Neutrophil (primary cell): Measurements from ENCODE around the gene MAP2K5.

Experiments
- H3K27ac ChIP-seq: fragments of 200-600 bp; sonication (generic); 2 replicates; pipeline ENCODE4 v1.5.1; 2016; ENCODE audit warnings: mild to moderate bottlenecking, moderate library complexity
- H3K27me3 ChIP-seq: fragments of 200-600 bp; sonication (generic); 2 replicates; pipeline ENCODE4 v1.6.0; 2016; ENCODE audit warnings: mild to moderate bottlenecking
- H3K36me3 ChIP-seq: fragments of 200-600 bp; sonication (generic); 2 replicates; pipeline ENCODE4 v1.5.1; 2017
- H3K4me1 ChIP-seq, 2 experiments: fragments of 200-600 bp in 1 of 2; sonication (generic) in 1 of 2; 1 replicate in 1 of 2; 2 replicates in 1 of 2; pipeline versions ENCODE4 v1.5.1 to v1.6.1; 2013 to 2016; ENCODE audit warnings: low read depth in 1 of 2, low read length in 1 of 2, mild to moderate bottlenecking in 1 of 2, moderate library complexity in 1 of 2; ENCODE audit not compliant: control insufficient read depth in 1 of 2, insufficient read depth in 1 of 2
- H3K4me3 ChIP-seq, 2 experiments: fragments of 200-600 bp in 1 of 2; sonication (generic) in 1 of 2; 1 replicate in 1 of 2; 2 replicates in 1 of 2; pipeline ENCODE4 v1.5.1; 2013 to 2016; ENCODE audit warnings: low read depth in 1 of 2, low read length in 1 of 2, mild to moderate bottlenecking in 1 of 2, moderate library complexity in 1 of 2
- H3K9me3 ChIP-seq: fragments of 200-600 bp; sonication (generic); 2 replicates; pipeline ENCODE4 v1.5.1; 2016
- TF ChIP-seq, protein P1 (sequence below): fragments of 200-600 bp; sonication (generic); IDR thresholded peaks from 2 replicates; pipeline ENCODE4 v1.5.1; 2016; ENCODE audit warnings: antibody characterized with exemption

Gene MAP2K5

GRCh38 chr15:67515557-67515956 is 26.9 kb upstream of the MAP2K5 start:
- Histone ChIP-seq H3K27ac (no peak overlapping the region), H3K4me1 (peaks cover 3 to 4% of the 10 kb centered on the region in 2 experiments), H3K27me3 (no peaks in the 10 kb centered on the region), H3K36me3 (no peaks in the 10 kb centered on the region), H3K9me3 (no peaks in the 10 kb centered on the region), H3K4me3 (no peak overlapping the region)
- TF ChIP-seq, protein P1, sequence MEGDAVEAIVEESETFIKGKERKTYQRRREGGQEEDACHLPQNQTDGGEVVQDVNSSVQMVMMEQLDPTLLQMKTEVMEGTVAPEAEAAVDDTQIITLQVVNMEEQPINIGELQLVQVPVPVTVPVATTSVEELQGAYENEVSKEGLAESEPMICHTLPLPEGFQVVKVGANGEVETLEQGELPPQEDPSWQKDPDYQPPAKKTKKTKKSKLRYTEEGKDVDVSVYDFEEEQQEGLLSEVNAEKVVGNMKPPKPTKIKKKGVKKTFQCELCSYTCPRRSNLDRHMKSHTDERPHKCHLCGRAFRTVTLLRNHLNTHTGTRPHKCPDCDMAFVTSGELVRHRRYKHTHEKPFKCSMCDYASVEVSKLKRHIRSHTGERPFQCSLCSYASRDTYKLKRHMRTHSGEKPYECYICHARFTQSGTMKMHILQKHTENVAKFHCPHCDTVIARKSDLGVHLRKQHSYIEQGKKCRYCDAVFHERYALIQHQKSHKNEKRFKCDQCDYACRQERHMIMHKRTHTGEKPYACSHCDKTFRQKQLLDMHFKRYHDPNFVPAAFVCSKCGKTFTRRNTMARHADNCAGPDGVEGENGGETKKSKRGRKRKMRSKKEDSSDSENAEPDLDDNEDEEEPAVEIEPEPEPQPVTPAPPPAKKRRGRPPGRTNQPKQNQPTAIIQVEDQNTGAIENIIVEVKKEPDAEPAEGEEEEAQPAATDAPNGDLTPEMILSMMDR = no peak

GRCh38 chr15:67520321-67521028 is 22.0 kb upstream of the MAP2K5 start:
- Histone ChIP-seq H3K9me3 (no peaks in the 10 kb centered on the region), H3K4me1 (peaks cover 18% of the 10 kb centered on the region in 2 experiments), H3K4me3 (peak overlapping the region; percentile 69 to 80), H3K27me3 (no peaks in the 10 kb centered on the region), H3K27ac (peak overlapping the region; percentile 77), H3K36me3 (no peaks in the 10 kb centered on the region)
- TF ChIP-seq, protein P1 = no peak

DNA sequence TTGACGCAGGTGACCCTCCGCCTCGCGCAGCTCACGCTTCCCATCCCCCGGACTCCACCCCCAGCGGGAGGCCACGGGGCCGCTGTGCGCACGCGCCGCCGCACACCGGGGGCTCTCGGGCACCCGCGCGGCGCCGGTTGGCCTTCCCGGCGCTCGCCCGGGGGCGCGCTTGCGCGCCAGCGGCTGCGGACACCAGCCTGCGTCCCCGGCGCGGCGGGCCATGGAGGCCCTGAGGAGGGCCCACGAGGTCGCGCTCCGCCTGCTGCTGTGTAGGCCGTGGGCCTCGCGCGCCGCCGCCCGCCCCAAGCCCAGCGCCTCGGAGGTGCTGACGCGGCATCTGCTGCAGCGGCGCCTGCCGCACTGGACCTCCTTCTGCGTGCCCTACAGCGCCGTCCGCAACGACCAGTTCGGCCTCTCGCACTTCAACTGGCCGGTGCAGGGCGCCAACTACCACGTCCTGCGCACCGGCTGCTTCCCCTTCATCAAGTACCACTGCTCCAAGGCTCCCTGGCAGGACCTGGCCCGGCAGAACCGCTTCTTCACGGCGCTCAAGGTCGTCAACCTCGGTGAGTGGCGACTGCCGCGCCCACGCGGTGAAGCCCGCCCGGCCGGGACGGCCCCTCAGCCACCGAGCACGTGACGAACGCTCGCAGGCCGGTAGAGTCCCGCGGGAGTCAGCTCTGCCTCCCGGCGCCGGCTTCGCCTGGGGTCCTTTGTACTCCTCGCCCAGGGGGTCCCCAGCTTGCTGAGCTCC is 21.3 kb upstream of the MAP2K5 start, which contains the start of gene C15orf61:
Gene C15orf61, plus strand, starts transcription at position 103 of the 754 bp plus-strand sequence. Its CDS starts 118 bp downstream, at position 221.
- Histone ChIP-seq H3K27me3 (no peaks in the 10 kb centered on the region), H3K4me3 (peak within 1 kb of the TSS; percentile 69 to 80), H3K4me1 (peaks cover 18% of the 10 kb centered on the region in 2 experiments), H3K27ac (peak within 1 kb of the TSS; percentile 77), H3K9me3 (no peaks in the 10 kb centered on the region), H3K36me3 (no peaks in the 10 kb centered on the region)
- TF ChIP-seq, protein P1 = no peak

DNA sequence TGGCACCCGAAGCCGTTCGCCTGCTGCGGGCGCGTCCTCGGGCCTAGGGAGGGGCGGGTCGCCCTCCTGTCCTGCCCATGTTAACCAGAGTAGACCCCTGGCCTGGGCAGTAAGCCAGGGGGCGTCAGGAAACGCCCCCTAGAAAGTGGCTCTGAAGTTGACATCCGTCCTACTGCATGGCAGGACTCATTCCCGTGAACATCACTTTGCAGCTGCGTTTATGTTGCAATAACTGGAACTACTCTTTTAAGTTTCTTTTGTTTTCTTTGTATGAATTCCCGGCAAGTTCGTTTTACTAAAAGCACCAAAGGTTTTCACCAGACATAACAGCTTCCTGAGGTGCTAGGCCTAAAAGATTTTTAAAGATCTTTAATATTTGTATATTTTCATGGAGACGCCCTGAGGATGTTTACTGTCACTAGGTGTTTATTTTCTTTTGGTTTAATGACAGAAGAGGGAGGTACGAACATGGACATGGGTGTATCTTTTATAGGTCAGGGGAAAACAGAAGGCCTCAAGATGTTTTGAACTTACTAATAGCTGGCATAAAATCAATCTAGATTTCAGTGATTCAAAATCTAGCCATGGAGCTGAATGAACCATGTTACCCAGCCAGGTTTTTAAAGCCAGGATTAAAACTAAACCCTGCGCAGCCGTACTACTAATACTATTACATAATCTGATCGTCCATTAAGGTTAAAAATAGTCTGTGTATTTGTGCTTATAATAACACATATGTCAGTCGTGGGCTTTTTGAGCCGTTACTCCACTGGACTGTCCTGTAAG is 20.5 kb upstream of the MAP2K5 start:
- H3K9me3 ChIP-seq = no peaks in the 10 kb centered on the region
- H3K27me3 ChIP-seq = no peaks in the 10 kb centered on the region
- peak overlapping the region; percentile 69 to 80 for H3K4me3 ChIP-seq
- no peaks in the 10 kb centered on the region for H3K36me3 ChIP-seq
- peaks cover 18% of the 10 kb centered on the region in 2 experiments for H3K4me1 ChIP-seq
- peak overlapping the region; percentile 77 for H3K27ac ChIP-seq
- TF ChIP-seq, protein P1 = no peak

- Histone ChIP-seq H3K27me3 (no peaks in the 10 kb centered on the region), H3K9me3 (no peaks in the 10 kb centered on the region), H3K4me3 (no peak overlapping the region), H3K4me1 (peaks cover 18% of the 10 kb centered on the region in 2 experiments), H3K36me3 (no peaks in the 10 kb centered on the region), H3K27ac (no peak overlapping the region)
- TF ChIP-seq, protein P1 = no peak
Measured at GRCh38 chr15:67523330-67523729, 19.2 kb upstream of the MAP2K5 start.
